Measurements from ENCODE around the gene NGLY1. TPM values are rescaled to one million over a fixed set of nuclear protein-coding genes. Genes with fewer than 3 reads are reported as not detected.
A peak's percentile ranks its signal among the peaks of the same experiment; 100 is the strongest.

Gene NGLY1, protein sequence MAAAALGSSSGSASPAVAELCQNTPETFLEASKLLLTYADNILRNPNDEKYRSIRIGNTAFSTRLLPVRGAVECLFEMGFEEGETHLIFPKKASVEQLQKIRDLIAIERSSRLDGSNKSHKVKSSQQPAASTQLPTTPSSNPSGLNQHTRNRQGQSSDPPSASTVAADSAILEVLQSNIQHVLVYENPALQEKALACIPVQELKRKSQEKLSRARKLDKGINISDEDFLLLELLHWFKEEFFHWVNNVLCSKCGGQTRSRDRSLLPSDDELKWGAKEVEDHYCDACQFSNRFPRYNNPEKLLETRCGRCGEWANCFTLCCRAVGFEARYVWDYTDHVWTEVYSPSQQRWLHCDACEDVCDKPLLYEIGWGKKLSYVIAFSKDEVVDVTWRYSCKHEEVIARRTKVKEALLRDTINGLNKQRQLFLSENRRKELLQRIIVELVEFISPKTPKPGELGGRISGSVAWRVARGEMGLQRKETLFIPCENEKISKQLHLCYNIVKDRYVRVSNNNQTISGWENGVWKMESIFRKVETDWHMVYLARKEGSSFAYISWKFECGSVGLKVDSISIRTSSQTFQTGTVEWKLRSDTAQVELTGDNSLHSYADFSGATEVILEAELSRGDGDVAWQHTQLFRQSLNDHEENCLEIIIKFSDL
- 19.9 TPM for polyA plus RNA-seq (2013, experiment 1 of 2; ENCODE audit: insufficient read length)
- polyA plus RNA-seq (2013, experiment 2 of 2; ENCODE audit: insufficient read length), result 21.7 TPM

DNA sequence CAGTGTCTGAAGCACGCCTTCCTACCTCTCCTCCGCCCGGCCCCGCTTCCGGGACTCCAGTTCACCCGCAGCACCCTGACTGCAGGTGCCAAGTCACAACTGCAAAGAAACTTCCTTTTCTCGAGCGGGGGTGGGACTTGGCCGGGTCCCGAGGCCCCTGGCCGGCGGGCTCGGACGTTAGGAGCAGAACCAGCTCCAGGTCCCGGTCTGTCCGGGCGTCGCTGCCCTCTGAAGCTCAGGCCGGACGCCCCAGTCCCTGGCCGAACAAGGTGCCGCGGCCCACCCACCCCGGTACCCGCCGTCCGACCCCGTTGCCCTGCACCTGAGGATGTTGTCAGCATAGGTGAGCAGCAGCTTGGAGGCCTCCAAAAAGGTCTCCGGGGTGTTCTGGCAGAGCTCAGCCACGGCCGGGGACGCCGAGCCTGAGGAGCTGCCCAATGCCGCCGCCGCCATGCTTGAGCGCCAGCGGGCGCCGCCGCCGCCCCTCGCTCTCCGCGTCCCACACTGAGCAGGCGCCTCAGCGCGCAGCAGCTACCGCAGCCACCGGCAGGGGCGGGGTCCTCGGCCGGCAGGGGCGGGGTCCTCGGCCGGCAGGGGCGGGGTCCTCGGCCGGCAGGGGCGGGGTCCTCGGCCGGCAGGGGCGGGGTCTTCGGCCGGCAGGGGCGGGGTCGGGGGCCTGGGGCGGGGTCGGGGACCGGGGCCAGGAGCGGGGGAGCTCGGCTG, at the start of gene NGLY1:
NGLY1 (minus strand) TSS at position 506 of the 723 bp plus-strand sequence; CDS start at position 453, 53 bp downstream.
- peak; percentile 81 for DNase-seq

DNA sequence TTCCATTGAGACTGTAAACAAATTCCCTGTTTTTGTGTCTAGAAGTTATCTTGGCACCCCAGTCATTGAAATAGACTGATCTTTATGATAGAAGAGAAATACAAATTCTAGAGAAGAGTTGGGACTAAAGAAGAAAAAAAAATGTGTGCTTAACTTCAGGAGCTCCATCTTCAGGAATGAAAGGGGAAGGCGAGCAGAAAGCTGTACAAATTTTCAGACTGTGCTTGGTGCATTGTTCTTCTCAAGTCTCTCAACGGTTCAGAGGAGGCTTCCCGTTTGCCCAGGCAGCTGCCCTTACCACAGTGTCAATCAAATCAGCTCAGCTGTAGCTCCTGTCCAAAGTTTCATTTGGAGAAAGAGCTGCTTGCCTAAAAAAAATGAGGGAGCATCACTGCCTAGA, 48.3 kb upstream of the NGLY1 start:
- DNase-seq, result no peak

DNA sequence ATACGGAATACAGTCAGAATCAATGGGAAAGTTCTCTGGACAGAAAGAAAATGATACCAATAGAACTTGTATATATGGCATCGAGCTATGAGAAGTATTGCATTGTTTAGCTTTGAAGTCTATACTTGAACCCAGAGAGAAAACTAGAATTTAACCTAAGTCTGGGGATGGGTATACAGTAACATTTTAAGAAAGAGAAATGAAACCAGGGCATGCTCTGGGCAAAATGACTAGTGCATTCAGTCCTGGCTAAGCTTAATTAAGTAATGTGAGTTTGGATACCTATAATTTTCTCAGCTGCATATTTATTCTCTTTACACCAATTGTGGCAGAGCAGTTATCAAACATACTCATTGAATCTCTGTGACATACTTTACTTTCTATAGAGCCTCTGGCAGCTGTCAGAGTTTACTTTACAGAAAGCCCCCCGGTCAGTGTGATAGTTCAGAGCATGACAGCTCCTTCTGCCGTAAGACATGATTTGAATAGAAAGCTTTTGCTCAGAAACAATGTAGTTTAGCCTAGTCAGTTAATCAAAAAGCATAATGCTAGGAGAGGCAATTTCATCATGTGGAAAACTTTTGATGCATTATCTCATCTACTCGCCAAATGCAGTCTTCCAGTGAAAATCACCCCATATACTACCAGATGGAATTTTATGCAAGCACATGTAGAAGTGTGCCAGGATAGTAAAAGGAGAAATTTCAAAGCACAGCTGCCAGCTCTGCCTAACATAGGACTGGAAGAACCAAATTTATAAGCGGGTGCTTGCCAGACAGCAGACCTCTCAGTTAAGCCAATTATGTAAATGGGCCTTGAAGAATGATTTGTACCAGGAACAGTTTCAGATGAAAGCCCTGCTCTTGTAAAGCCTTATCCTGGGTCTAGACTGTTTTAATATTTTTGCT, 47.4 kb upstream of the NGLY1 start:
- DNase-seq, result no peak

DNA sequence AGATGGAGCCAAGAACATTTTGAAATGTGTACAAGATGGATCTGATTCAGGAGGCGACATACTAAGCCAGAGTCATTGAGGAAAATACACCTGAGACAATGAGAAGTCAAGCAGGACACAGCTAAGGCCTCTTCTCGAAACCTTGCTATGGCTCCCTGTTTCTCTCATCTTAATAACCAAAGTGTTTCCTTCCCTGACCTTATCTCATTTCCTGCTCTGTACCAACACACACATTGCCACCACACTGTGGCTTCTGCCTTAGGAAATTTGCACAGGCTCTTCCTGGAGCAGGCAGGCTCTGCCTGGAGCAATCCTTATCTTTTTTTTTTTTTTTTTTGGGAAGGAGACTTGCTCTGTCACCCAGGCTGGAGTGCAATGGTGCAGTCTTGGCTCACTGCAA, 43.3 kb upstream of the NGLY1 start:
- DNase-seq, result no peak

DNA sequence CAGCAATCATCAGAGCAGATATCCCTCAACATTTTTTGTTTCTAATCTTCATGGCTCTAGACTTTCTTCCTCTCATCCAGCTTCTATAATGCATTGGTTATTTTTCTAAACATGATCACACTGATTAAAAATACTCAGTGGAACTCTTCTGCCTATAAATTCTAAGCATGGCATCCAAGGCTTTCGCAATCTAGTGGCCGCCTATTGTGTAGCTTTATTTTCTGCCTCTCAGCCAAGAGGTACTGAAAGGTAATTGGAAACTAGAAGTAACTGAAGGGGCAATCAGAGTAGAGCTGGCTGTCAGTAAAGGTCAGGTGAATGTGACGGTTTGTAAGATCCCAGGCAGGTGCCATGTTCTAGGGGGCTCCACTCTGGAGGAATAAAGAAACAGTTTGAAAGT, 40.1 kb upstream of the NGLY1 start:
- no peak for DNase-seq

DNA sequence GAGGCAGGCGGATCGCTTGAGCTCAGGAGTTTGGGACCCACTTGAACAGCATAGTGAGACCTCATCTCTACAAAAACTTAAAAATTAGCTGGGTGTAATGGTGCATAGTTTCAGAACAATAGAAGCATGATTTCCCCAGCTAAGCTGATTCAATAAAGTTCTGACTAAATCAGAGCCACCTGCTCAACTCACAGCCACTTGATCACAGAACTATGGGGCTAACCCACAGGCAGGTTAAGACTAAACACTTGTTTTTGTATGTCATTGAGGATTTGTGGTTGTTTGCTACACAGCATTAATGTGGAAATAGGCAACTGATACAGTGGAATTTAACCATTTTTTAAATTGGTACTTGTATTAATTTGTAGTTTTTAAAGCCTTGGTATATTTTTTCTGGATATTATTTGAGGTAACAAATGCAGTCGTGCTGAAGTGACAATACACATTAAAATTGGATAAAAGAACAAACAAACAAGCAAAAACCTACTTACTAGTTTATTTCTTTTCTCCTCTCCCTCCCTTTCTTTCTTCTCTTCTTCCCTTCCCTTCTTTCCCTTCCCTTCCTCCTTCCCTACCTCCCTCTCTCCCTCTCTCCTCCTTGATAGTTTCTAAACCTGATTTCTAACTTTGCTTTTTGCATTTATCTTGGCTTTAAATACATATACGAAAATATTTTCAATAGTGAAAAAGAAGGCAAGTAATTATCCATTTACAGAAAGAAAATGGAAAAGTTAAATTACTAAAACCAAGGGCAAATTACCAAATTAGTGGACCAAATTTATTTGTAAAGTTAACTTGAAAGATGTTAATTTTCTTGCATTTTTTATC, 38.7 kb upstream of the NGLY1 start:
- DNase-seq, result no peak

DNA sequence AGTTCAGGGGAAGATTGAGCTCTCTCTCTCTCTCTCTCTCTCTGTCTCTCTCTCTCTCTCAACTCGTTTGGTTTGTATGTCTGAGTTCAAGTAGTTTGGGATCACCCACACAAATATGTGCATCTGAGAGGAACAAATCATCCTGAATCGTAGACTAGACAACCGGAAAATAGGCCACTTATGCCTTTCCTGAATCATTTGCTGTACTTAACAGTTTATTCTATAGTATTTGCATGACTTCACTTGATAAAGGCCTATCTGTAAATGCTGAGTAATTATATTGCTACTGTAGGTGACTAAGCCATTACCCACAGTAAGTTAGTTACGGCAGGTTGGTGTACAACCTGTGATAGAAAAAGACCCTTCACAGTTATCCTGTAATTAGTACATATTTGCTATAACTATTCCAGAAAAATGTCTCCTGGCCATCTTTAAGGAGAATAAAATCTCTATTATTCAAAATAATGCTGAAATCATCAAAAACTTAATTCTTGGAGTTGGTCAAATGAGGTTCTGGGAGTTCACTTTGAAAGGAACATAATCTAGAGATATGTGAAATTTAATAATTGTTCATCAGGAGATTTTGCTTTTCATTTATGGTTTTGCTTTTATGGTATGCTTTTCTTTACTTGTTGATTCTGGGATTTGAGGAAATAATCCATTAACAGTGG, 37.7 kb upstream of the NGLY1 start:
- no peak for DNase-seq

DNA sequence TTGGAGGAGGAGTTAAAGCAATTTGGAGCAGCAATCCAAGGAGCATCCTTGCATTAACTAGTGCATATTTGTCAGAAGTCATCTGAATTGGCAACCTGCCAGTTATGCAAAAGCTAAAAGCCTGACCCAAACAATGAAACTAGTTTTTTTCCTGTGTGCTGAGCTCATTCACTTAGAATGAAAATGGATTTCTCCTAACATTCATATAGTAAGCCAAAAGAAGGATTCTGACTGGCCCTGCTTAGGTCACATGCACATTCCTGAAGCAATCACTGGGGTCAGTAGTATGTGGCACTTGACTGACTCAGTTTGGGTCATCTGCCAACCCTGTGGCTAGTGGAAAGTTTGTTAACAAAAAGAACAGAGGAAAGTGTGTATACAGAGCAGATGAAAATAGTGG, 37.1 kb upstream of the NGLY1 start:
- DNase-seq, result peak; percentile 84

DNA sequence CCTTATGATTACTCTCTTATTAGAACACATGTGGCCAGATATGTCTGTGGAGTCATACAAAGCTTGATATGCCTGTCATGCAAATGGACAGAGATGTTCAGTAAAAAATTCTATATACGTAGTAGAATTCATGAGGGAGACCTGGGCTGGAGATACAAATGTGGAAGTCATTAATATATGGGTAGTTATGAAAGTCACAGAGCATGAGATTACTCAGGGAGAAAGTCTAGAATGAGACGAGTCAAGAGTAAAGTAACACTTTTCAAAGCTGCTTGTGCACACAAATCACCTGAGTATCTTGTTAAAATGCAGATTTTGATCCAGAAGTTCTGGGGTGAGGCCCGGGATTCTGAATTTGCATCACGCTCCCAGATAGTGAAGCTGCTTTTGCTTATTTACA, 35.1 kb upstream of the NGLY1 start:
- no peak for DNase-seq

DNA sequence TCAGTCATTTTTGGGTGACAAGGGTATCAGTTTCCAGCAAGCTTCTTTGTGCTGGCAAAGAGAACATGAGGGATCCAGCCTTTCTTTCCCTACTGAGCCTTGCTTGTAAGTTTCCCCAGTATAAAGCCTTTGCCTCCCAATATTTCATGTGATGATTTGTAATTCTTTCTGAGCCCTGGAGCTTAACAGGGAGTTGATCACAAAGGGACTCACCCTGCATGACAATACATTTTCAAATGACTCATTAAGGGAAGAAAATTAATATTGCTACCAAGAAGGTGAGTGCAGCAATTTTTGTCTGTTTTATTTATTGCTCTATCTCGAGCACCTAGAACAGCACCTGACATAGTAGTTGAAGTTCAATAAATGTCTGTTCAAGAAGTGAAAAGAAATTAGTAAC, 34.4 kb upstream of the NGLY1 start:
- DNase-seq, result no peak

DNA sequence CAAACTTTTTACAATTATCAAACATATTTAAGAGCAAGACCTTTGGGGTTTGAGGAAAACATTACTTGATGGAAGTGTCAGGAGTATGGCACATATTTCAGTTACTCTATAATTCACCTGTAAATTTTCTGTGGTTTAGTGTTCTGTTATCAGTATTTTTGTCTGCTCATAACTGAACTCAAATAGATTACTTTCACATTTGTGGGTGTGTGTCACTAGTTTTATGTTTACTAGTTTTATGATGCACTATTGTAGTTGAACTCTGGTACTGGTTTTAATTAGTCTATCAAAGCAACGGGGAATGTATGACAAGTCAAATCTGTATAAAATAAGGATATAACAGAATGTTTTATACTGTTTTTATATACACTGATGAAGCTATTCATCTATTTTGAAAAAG, 33.9 kb upstream of the NGLY1 start:
- no peak for DNase-seq

DNA sequence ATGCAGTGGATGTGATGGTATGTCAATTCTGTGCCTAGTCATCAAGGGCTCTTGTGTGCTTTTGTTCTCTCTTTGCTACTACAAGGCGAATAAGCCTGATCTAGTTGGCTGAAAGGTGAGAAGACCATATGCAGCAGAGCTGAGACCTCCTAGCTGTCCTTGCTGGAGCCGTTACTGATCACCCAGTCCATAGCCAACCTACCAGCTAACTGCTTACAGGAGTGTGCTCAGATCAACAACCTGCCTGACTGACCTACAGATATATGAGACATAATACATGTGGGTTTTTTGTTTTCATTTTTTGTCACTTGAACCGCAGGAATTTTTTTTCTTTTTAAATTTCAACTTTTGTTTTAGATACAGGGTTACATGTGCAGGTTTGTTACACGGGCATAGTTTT, 29.4 kb upstream of the NGLY1 start:
- no peak for DNase-seq

DNA sequence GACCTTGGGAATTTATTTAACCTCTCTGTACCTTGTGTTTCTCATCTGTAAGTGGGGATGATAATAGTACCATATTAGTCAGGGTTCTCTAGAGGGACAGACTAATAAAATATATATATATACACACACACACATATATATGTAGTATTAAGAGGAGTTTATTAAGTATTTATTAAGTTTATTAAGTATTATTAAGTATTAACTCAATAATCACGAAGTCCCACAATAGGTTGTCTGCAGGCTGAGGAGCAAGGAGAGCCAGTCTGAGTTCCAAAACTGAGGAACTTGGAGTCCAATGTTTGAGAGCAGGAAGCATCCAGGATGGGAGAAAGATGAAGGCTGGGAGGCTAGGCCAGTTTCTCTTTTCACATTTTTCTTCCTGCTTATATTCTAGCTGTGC, 21.4 kb upstream of the NGLY1 start:
- DNase-seq, result no peak

DNA sequence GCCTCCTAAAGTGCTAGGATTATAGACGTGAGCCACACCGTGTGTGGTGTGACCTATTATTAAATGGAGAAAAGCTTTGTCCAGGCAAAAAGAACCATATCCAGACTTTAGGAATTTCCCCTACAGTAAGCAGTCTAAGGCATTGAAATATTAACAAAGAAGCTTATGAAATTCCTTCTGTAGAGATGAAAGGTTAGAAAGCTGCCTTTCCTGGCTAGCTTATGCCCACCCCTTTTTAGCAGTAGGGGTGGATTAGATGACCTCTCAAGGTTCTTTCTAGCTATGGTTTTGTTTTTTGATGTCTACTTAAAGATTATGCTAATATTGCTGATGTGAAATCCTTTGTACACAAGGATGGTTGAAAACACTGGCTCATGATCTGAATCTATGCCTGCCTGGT, 20.6 kb upstream of the NGLY1 start:
- no peak for DNase-seq

DNA sequence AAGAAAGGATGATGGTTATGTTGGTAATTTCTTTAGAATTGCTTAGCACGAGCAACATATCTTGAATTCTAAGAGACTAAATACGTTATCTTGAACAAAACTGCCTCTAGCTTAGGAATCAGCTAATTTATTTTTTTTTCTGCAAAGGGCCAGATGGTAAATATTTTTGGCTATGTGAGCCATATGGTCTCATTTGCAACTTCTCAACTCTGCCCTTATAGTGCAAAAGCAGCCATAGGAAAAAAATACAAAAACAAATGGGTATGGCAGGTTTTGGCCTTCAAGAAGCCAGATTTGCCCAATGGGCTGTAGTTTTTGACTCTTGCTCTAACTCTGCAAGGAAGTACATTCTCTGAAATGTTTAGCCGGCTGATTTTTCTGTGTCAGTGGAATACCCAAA, 18.5 kb upstream of the NGLY1 start:
- DNase-seq, result no peak

DNA sequence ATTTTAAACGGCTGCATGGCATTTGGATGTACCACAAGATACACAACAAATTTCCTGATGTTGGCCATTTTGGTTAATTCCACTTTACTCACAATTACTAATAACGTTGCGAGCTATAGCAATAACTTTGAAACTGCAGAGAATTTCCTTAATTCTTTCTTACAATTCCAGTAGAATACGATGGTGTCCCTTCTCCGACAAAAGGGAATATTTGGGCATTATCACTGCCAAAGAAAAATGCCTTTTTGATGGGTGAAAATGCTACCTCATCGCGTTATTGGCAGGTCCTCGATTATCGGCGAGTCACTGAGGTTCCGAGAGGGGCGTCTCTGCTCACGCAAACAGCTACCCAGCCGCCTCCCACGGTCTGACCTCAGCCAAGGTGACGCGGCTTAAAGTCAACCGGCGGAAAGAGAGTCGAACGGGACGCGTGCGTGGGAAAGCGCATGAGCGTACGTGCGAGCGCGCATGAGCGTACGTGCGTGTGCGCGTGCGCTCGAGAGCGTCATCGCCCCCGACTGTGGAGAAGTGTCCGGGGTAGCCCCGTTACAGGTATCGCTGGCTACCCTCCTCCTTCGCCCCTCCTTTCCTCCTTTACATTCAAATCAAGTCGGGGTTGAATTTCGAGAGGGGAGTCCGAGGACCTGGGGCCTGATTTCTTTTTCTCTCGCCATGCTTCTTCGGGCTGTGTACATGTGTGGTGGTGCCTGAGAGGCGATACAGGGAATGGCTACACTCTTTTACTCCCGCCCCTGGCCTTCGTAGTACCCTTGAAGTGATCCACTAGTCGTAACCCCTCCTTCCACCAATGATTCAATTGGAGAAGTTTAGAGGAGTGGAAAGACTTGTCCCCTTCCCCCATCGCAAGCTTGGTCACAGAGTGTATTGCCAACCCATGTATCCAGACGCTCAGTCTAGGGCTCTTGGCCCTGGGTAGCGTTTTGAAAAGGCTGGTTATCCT, 6.6 kb upstream of the NGLY1 start, which contains the start of gene OXSM:
OXSM (plus strand) TSS at position 495 of the 961 bp plus-strand sequence. CDS start 931 bp downstream, outside the sequence.
- peak; percentile 92 for DNase-seq

DNA sequence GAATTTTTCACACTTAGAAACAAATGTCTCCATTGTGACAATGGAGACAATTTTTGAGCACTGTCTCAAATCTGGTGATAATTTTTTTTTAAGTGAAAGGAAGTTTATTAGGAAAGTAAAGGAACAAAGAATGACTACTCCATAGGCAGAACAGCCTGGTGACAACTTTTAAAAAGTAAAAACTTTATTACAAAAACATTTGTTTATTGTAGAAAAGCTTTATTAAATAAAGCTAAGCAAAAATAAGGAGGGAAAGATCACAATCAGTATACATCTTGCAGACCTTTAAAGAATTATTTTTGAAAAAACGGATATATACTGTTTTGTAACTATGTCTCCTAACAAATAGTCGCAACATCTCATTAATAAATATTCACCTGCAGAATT, 6.0 kb upstream of the NGLY1 start:
- no peak for DNase-seq

DNA sequence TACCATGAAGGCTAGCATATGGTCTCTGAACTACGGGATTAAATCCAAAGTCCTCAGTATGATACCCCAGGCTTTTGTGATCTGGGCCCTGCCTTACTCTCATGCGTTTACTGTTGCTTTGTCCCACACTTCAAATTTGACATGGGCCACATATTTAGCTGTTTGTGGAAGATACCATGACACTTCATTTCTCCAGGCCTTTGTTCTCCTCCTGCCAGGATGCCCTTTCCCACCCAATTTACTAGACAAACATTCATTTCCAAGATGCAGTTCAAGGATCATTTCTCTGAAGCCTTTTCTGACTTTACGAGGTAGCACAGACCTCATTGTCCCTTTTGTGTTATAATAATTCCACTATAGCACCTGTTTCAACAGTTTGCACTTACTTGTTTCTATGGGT, 4.4 kb upstream of the NGLY1 start:
- no peak for DNase-seq

DNA sequence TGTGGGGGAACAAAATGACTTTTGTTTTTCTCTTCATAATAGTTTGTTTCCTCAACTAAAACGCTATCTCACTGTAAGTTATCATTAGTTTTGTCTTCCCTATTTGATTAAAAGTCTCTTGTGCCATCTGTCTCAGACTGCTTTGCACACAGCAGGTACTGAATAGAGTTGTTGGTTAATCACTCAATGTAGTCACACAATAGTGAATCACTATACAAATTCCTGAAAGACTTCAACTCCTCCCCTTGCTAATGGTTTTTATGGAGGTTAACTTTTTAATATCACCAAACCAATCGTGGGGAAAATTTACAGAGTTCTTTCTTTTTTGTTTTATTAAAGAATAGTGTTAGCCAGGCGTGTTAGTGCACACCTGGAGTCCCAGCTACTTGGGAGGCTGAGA, 2.6 kb upstream of the NGLY1 start:
- DNase-seq, result no peak

DNA sequence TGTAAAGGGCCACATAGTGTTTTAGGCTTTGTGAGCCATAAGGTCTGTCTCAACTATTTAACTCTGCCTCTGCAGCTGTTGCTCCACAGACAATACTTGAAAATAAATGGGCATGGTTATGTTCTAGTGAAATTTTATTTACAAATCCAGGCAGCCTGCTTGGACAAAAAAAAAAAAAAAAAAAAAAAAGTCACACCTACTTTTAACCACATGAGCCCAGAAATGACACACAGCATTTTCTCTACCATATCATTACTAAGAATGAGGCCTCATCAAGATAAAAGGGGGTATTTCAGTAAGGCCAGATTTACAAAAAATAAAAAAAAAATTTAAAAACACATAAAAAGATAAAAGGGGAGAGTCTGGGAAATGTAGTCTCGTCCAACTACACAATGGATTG, 1.7 kb upstream of the NGLY1 start:
- no peak for DNase-seq

All from fibroblast of skin of back (primary cell).